ENCODE results near the gene ESPNL.
"Not testable (repeated sequence)": the region's sequence is repeated elsewhere in the genome, so short reads cannot be mapped to it uniquely, and the experiment has no call there.

The ESPNL gene

GRCh38 chr2:238108423-238109183 lies 8.5 kb downstream of the ESPNL start:
- FAIRE-seq (no peak), DNase-seq (ENCODE audit: insufficient read length, low spot score) (peak; percentile 62)

DNA sequence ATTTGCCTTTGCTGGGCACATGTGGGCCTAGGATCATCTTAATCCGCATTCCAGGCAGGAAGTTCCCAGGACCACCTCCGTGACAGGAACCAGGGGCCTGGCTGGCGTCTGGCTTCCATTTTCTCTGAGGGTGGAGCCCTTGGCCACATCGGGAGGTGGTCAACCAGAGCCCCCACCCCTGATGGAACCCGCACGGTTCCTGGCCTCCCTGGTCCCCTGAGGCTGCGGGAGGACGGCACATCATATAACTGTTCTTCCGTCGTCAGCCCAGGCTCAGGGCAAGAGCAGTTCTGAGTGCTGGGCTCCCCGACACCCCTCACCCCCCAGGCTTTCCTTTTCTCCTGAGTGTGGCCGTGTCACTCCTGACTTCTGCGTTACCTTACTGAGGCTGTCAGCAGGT lies 13.5 kb downstream of the ESPNL start:
- no peak for DNase-seq (ENCODE audit: insufficient read length, low spot score)
- no peak for FAIRE-seq

- FAIRE-seq, result no peak
- no peak for DNase-seq (ENCODE audit: insufficient read length, low spot score)
Measured at GRCh38 chr2:238114331-238114841, 14.2 kb downstream of the ESPNL start.

DNA sequence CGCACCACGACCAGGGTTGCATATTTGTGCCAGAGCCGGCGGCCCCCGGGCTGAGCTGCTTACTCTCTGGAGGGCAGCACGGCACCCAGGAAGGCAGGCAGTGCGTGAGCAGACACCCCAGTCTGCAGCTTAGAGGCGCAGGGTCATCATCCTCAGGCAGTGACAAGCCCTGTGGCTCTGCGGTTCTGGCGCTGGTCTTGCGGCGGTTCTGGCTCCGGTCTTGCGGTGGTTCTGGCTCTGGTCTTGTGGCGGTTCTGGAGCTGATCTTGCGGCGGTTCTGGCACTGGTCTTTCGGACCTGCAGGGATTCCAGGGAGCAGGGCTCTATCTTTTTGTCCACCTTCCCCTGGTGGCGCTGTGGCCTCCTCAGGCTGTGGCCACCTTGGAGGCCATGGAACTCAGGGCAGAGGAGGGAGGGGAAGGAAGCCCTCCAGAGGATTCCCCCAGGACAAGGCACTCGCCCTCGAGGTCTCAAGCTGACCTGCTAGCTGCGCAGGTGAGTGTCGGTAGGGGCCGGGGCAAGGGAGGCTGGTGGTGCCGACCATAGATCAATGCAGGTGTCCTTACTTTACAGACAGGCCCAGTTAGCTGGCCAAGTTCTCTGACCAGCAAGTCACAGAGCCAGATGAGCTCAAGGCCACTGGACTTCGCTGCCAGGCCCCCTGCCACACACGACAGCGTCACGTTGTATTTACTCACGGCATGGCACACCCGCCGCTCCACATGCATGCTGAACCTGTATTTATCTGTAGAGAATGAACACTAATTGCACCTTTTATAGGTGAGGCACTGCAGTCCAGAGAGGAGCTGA lies 14.9 kb downstream of the ESPNL start:
- no peak for FAIRE-seq

DNA sequence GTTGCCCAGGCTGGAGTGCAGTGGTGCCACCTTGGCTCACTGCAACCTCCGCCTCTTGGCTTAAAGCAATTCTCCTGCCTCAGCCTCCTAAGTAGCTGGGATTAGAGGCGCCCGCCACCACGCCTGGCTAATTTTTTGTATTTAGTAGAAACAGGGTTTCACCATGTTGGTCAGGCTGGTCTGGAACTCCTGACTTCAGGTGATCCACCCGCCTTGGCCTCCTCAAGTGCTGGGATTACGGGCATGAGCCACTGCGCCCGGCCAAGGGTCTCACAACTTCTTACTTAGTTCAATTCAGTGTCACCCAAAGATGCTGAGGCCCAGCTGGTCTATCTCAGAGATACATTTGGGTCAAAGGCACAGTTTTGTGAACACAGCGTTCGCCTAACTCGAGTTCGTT lies 15.6 kb downstream of the ESPNL start:
- not testable (repeated sequence) for FAIRE-seq

More for the DNA sequence above, 14.9 kb downstream of the ESPNL start:
- no peak for DNase-seq (ENCODE audit: insufficient read length, low spot score)

GRCh38 chr2:238116298-238117198 lies 16.4 kb downstream of the ESPNL start:
- FAIRE-seq, result no peak
- DNase-seq (ENCODE audit: insufficient read length, low spot score), result no peak

More for the DNA sequence above, 15.6 kb downstream of the ESPNL start:
- not testable (repeated sequence) for DNase-seq (ENCODE audit: insufficient read length, low spot score)

GRCh38 chr2:238117199-238118154 lies 17.3 kb downstream of the ESPNL start:
- DNase-seq (ENCODE audit: insufficient read length, low spot score) (no peak), FAIRE-seq (no peak)

GRCh38 chr2:238119756-238120462 lies 19.8 kb downstream of the ESPNL start:
- DNase-seq (ENCODE audit: insufficient read length, low spot score), result no peak
- no peak for FAIRE-seq

- FAIRE-seq, result no peak
- DNase-seq (ENCODE audit: insufficient read length, low spot score), result no peak
Measured at GRCh38 chr2:238120463-238121298, 20.5 kb downstream of the ESPNL start.

DNA sequence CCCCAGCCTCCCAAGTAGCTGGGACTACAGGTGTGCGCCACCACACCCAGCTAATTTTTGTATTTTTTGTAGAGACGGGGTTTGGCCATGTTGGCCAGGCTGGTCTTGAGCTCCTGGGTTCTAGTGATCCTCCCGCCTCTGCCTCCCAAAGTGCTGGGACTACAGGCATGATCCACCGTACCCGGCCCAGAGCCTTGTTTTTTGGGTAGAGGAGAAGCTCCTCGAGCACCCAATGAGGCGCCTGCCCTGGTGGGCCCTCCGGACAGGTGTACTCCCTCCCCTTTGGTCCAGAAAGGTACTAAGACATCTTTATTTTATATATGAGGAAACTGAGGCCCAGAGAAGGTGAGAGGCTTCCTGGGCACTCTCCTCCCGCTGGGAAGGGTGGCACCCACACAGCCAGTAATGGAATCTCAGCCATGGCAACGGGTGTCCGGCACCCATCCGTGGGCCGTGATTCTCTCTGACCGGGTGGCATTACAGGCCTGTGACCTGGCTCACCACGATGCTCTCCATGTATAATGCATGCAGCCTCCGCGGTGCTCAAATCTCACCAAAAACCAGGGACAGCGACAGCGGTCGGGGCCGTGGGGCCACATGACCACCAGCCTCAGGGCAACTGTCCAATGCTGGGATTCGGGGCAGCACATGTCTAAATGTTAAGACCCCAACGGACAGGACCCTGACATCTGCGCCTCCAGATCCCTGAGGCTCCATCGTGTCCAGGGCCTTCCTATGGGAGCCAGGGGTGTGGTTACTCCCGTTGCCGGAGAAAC lies 21.6 kb downstream of the ESPNL start:
- FAIRE-seq (no peak), DNase-seq (ENCODE audit: insufficient read length, low spot score) (no peak)

GRCh38 chr2:238122287-238123217 lies 22.4 kb downstream of the ESPNL start:
- FAIRE-seq (no peak), DNase-seq (ENCODE audit: insufficient read length, low spot score) (no peak)

DNA sequence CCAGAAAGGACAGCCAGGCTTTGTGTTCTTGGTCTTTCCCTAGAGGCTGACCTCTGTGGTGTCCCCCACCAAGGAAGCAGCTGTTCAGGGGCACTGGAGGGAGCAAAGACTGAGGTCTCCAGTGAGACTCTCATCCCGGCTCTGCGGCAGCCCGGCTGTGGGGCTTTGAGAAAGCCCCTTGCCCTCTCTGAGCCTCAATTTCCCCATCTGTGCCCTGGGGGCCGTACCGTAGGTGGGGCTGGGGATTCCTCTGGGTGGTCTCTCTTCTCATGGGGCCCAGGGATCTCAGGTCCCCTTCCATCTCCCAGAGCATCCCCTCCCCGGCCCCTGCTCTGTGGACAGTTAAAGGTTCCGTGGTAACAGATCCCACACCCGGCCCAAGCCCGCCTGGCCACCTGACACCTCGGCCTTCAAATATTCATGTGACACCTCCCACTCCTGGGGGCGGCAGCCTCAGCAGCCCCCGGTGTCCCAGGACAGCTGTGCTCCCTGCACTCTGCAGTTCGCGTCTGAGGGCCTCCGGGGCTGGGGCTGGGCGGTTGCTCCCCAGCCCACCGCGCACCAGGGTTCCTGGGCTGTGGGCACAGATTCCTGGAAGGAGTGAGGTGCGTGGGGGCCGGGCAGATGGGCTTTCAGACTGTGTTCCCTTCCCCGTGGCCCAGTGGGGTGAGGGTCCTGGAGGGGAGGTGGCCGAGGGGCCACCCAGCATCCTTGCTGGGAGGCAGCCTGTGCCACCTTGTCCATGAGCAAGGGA lies 23.3 kb downstream of the ESPNL start:
- DNase-seq (ENCODE audit: insufficient read length, low spot score), result no peak
- no peak for FAIRE-seq

- DNase-seq (ENCODE audit: insufficient read length, low spot score) (no peak), FAIRE-seq (no peak)
Measured at GRCh38 chr2:238123991-238124470, 23.9 kb downstream of the ESPNL start.

- FAIRE-seq, result no peak
- DNase-seq (ENCODE audit: insufficient read length, low spot score), result no peak
Measured at GRCh38 chr2:238124488-238125126, 24.5 kb downstream of the ESPNL start.
